NCI-H2227 treated with DMSO at 0.1 percent for 48 hours (cell line): Measurements from ENCODE around the gene CTIF.
"Not testable (repeated sequence)": the region's sequence is repeated elsewhere in the genome, so short reads cannot be mapped to it uniquely, and the experiment has no call there.

Experiments
- DNase-seq: peaks from one replicate; lab custom pipeline; 2025; lab: John Stamatoyannopoulos, UW

CTIF gene

GRCh38 chr18:48868468-48869466 is 329.9 kb downstream of the CTIF start:
- DNase-seq, result no peak

DNA sequence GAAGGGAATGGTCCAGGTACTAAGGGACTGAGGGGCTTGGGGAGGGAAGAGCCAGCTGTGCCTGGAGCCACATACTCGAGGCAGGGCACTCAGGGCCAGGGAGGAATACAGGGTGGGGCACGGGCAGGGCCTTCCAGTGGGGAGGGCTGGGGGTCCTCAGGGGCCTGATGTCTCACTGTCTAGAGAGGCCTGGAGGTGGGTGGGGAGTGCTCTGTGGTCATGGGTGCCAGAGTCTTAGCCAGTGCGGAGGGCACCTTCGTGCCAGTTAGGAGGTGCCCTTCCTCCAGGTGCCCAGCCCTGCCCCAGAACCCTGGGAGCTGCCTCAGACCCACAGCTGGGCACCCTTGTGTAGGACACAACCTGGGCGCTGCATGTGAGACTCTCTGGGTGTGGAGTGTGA is 330.8 kb downstream of the CTIF start:
- no peak for DNase-seq

- DNase-seq, result not testable (repeated sequence)
Measured at GRCh38 chr18:48870926-48871325, 332.1 kb downstream of the CTIF start.

GRCh38 chr18:48871391-48872166 is 332.7 kb downstream of the CTIF start:
- DNase-seq, result no peak

- no peak for DNase-seq
Measured at GRCh38 chr18:48872234-48873145, 333.7 kb downstream of the CTIF start.

GRCh38 chr18:48874233-48874632 is 335.4 kb downstream of the CTIF start:
- DNase-seq, result no peak

- DNase-seq, result no peak
Measured at GRCh38 chr18:48874701-48875162, 335.9 kb downstream of the CTIF start.

- DNase-seq, result no peak
Measured at GRCh38 chr18:48875314-48875941, 336.6 kb downstream of the CTIF start.

DNA sequence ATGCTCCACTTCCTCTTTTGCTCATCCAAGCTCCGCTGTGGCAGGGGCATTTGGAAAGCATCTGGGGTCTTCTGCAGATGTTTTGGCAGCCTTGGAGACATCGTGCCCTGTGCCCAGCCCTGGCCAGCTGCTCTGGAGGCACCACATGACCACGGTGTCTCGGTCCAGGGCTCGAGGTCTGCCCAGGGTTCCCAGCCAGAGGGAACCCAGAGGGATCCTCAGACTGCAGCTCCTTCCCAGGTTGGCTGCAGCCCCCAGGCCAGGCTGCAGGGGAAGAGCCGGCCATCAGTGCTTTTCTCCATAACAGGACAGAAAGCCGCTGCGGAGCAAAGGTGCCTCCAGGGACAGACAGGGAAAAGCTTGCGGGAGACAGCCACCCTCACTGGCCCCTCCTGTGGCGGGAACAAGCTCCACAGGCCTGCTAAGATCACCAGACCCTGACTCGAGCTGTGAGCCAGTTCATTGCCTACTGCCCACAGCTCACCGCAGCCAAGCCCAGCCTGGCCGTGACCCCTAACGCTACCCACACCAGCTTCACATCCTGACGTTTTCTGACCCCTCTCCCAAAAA is 337.2 kb downstream of the CTIF start:
- DNase-seq, result no peak

DNA sequence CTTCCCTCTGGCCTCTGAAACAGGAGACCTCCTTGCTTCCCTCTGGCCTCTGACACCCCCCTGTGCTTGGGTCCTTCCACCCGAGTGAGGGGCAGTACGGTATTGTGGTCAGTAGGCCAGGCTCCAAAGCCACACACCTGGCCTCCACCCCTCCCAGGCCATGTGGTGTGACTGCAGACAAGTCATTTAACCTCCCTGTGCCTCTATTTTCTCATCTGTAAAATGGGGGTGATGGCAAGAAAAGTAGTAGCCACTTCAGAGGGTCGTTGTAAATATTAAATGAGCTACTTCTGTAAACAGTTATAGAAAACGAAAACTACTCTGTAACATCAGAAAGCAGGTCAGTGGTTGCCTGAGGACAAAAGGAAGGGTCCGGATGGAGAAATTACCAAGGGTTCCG is 337.8 kb downstream of the CTIF start:
- no peak for DNase-seq

GRCh38 chr18:48877941-48878340 is 339.1 kb downstream of the CTIF start:
- no peak for DNase-seq

DNA sequence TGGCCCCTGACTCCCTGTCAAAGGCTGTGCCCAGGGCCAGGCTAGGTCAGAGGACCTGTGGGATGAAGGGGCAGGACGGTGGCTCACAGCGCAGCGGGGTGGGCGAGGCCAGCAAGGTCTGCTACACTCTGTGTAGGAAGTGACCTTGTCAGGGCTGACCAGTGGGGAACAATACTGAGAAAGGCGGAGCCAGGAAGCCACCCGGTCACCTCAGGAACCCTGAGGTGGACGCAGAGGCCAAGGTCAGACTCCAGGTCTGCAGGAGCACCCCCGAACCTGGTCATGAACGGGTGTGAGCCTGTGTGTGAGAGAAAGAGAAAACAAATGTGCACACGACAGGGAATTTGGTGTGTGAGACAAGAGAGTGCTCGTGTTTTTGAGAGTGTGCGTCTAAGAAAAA is 339.6 kb downstream of the CTIF start:
- DNase-seq, result no peak

DNA sequence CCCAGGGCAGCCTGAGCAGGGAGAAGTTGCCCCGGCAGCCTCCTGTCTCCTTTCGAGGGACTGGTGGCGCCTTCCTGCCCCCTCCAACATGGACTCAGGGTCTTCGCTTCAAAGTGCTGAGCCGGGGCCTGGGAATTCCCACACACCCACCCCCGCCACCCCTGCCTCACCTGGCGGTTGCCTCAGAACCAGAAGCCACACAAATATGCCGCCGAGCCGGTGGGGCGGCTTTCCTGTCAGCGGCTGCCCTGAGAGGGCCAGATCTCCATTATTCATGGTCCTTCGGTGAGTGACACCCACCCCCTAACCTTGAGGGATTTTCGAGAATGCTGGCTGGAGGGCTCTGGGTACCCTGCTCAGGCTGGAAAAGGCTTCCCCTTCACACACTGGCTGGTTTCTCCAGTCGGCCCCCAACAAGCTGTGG is 340.2 kb downstream of the CTIF start:
- no peak for DNase-seq

DNA sequence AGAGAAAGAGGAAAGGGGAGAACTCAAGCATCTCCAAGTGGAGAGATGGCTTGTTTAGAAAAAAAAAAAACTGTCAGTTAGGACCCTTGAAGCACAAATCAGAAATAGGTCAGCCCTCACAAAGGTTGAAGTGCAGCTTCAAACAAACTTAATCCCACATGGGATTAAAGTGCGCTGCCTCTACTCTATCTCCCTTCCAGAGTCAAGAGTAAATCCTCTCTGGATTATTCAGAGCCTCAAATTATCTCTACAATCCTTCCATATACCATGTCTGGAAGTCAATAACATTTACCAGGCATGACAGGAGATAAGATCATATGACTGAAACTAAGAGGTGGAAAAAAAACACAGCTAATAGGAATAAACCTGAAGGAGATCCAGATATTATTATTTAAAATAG is 342.1 kb downstream of the CTIF start:
- no peak for DNase-seq

- no peak for DNase-seq
Measured at GRCh38 chr18:48882379-48882778, 343.5 kb downstream of the CTIF start.

GRCh38 chr18:48884306-48884705 is 345.5 kb downstream of the CTIF start:
- DNase-seq, result no peak

DNA sequence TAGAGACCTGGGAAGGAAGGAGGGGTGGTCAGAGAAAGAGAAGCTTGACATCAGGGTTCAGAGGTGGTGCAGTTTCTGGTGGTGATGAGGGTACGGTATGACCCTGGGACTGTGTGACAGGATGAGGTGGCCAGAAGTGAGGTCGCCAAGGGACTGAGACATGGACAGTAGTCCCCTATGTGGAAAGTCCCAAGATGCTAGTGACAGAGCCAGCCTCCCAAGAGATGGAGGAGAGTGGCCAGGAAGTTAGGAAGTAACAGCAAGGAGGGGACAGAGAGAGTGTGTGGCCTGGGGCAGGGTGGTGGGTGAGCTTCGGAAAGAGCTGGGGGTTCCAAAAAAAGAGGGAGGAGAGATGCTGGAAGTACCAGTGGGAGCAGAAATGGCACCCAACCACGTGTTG is 345.9 kb downstream of the CTIF start:
- no peak for DNase-seq

GRCh38 chr18:48885266-48885923 is 346.6 kb downstream of the CTIF start:
- no peak for DNase-seq

DNA sequence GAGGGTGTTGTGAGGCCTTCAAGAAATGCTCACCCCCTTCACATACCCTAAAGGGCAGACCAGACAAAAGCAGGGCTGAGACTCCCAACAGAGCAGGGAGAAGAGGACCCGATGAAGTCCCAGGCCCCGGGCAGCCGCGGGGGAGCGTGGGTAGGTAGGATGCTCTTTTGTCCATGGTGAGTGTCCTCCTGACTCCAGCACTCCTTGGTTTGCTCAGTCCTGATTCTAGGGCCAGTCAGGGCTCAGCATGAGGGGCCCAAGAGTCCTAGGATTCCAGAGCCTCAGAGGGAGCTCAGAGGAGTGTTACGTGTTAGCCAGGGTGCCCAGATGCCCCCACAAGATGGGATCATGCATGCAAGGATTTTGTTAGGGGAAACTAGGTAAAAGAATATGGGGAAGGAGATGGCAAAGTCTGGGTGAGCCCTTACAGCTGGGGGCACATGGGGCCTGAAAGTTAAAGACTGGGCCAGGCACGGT is 347.1 kb downstream of the CTIF start:
- no peak for DNase-seq
